AG20443 (cell line): ENCODE data around the gene LGI4.

Experiments used
- DNase-seq: peaks from one replicate; pipeline ENCODE4 v3.0.0; 2012; ENCODE audit warnings: low spot score, mixed read lengths

The LGI4 gene

GRCh38 chr19:35134601-35135242 lies at the start of gene LGI4:
TSS of gene LGI4 (minus strand) at chr19:35135059. CDS start at chr19:35134680, 379 bp downstream.
- no peak for DNase-seq

- DNase-seq = no peak
These were observed 49.4 kb upstream of the LGI4 start for GRCh38 chr19:35184267-35184666.

- DNase-seq = no peak
These were observed 46.5 kb upstream of the LGI4 start for GRCh38 chr19:35181387-35181786.

- DNase-seq = no peak
These were observed 45.0 kb upstream of the LGI4 start for GRCh38 chr19:35179830-35180229.

GRCh38 chr19:35178701-35179100 lies 43.8 kb upstream of the LGI4 start:
- DNase-seq = no peak

GRCh38 chr19:35177377-35178274 lies 42.8 kb upstream of the LGI4 start:
- DNase-seq = no peak

GRCh38 chr19:35176181-35176570 lies 41.3 kb upstream of the LGI4 start:
- DNase-seq = no peak

- DNase-seq = no peak
These were observed 39.4 kb upstream of the LGI4 start for GRCh38 chr19:35174226-35174625.

GRCh38 chr19:35171730-35172129 lies 36.9 kb upstream of the LGI4 start:
- DNase-seq = no peak

- DNase-seq = no peak
These were observed 35.7 kb upstream of the LGI4 start for GRCh38 chr19:35170359-35171061.

- no peak for DNase-seq
These were observed 34.5 kb upstream of the LGI4 start for GRCh38 chr19:35169221-35169995.

- DNase-seq = peak; percentile 31
These were observed 33.3 kb upstream of the LGI4 start for GRCh38 chr19:35168196-35168595.

GRCh38 chr19:35167251-35168119 lies 32.6 kb upstream of the LGI4 start:
- no peak for DNase-seq

GRCh38 chr19:35166100-35167063 lies 31.5 kb upstream of the LGI4 start:
- no peak for DNase-seq

- no peak for DNase-seq
These were observed 30.6 kb upstream of the LGI4 start for GRCh38 chr19:35165200-35166058.

GRCh38 chr19:35164418-35164817 lies 29.6 kb upstream of the LGI4 start:
- DNase-seq = no peak

GRCh38 chr19:35162471-35163326 lies 27.8 kb upstream of the LGI4 start:
- DNase-seq = no peak

- no peak for DNase-seq
These were observed 26.5 kb upstream of the LGI4 start for GRCh38 chr19:35161434-35161743.
